Fibroblast of lung (primary cell): ENCODE results near the gene PROCA1. TPM values are rescaled to one million over a fixed set of nuclear protein-coding genes. Genes with fewer than 3 reads are reported as not detected.
"Not testable (repeated sequence)": the region's sequence is repeated elsewhere in the genome, so short reads cannot be mapped to it uniquely, and the experiment has no call there.

Experiments
- DNase-seq, 2 donors: peaks; one replicate each; pipeline versions ENCODE4 v3.0.0 to v3.0.0-alpha.2; 2010; ENCODE audit warnings: low read depth in 2 of 2
- H2AFZ ChIP-seq: 2 replicates; pipeline ENCODE4 v1.5.1; 2012; ENCODE audit warnings: low read length, control low read depth, inconsistent platforms
- H3K27ac ChIP-seq: 2 replicates; pipeline ENCODE4 v1.5.1; 2011; ENCODE audit warnings: low read length, control low read depth; ENCODE audit not compliant: insufficient read depth
- H3K27me3 ChIP-seq: 2 replicates; pipeline ENCODE4 v1.5.1; 2011; ENCODE audit warnings: mild to moderate bottlenecking, low read length; ENCODE audit not compliant: control insufficient read depth, insufficient read depth
- H3K36me3 ChIP-seq: 2 replicates; pipeline ENCODE4 v1.5.1; 2011; ENCODE audit warnings: low read length; ENCODE audit not compliant: control insufficient read depth, insufficient read depth
- H3K4me1 ChIP-seq: 2 replicates; pipeline ENCODE4 v1.5.1; 2011; ENCODE audit warnings: low read length; ENCODE audit not compliant: control insufficient read depth, insufficient read depth; ENCODE audit errors: extremely low read depth
- H3K4me2 ChIP-seq: 2 replicates; pipeline ENCODE4 v1.5.1; 2011; ENCODE audit warnings: low read length, control low read depth; ENCODE audit not compliant: insufficient read depth; ENCODE audit errors: extremely low read depth
- H3K4me3 ChIP-seq, 4 experiments: fragments of 200-600 bp in 1 of 4; sonication (generic) in 1 of 4; replicated peaks in 1 of 4; 2 replicates each; pipeline ENCODE4 v1.5.1; 2011 to 2016; ENCODE audit warnings: low read length in 4 of 4, low read depth in 3 of 4, mild to moderate bottlenecking in 3 of 4, control low read depth in 2 of 4, inconsistent platforms in 1 of 4, mixed read lengths in 1 of 4; ENCODE audit not compliant: insufficient read depth in 1 of 4; ENCODE audit errors: control extremely low read depth in 1 of 4
- H3K79me2 ChIP-seq: 2 replicates; pipeline ENCODE4 v1.5.1; 2012; ENCODE audit warnings: mild to moderate bottlenecking, low read length, inconsistent platforms; ENCODE audit not compliant: control insufficient read depth, insufficient read depth
- H3K9ac ChIP-seq: 2 replicates; pipeline ENCODE4 v1.5.1; 2011; ENCODE audit warnings: mild to moderate bottlenecking, low read length, control low read depth; ENCODE audit not compliant: insufficient read depth
- H3K9me3 ChIP-seq: 2 replicates; pipeline ENCODE4 v1.5.1; 2012; ENCODE audit warnings: low read depth, low read length; ENCODE audit not compliant: control insufficient read depth, insufficient read depth
- H4K20me1 ChIP-seq: 2 replicates; pipeline ENCODE4 v1.5.1; 2011; ENCODE audit warnings: low read length; ENCODE audit not compliant: control insufficient read depth, insufficient read depth; ENCODE audit errors: extremely low read depth
- CTCF ChIP-seq, 2 donors: IDR thresholded peaks in 1 of 2; conservative IDR thresholded peaks in 1 of 2; 1 replicate in 1 of 2; 2 replicates in 1 of 2; pipeline ENCODE4 v1.5.1; 2011 to 2012; ENCODE audit warnings: low read length in 2 of 2, control low read depth in 1 of 2, inconsistent platforms in 1 of 2, low read depth in 1 of 2, mild to moderate bottlenecking in 1 of 2
- EZH2 ChIP-seq: IDR thresholded peaks from 2 replicates; pipeline ENCODE4 v1.5.1; 2012; ENCODE audit warnings: low read length, control low read depth, mild to moderate bottlenecking; ENCODE audit errors: missing control alignments
- polyA plus RNA-seq, 2 donors: library from polyadenylated mRNA; depleted of rRNA in 1 of 2; stranded (reverse) in 1 of 2; unstranded in 1 of 2; fragments of >200 nt; gene quantifications; 2 replicates each; pipeline ENCODE4 v1.2.1, GENCODE V29; 2011 to 2012; ENCODE audit warnings: missing spikeins in 1 of 2
- total RNA-seq: library from RNA; depleted of rRNA; stranded (reverse); fragments of >200 nt; gene quantifications from 2 replicates; pipeline ENCODE4 v1.2.1, GENCODE V29; 2014

The PROCA1 gene
- total and polyA plus RNA-seq, 2 donors (not counting 1 experiment from before 2014, with no cell fraction given) = 0.85 to 2.6 TPM

GRCh38 chr17:28724500-28725165 lies 12.9 kb upstream of the PROCA1 start:
- H2AFZ ChIP-seq = no peak overlapping the region
- peaks cover 17% of the 10 kb centered on the region for H3K4me1 ChIP-seq
- H3K4me2 ChIP-seq = no peak overlapping the region
- H3K79me2 ChIP-seq = peaks cover 35% of the 10 kb centered on the region
- peaks cover 11% of the 10 kb centered on the region for H3K36me3 ChIP-seq
- peak overlapping the region in 2 of 4 experiments; percentile 60 to 78 for H3K4me3 ChIP-seq
- DNase-seq = no peak
- H3K27me3 ChIP-seq = no peaks in the 10 kb centered on the region
- no peak for TF ChIP-seq CTCF (conservative IDR thresholded peaks at IDR 0.05 in 1 of 2, IDR thresholded peaks at IDR 0.05 in 1 of 2; ENCODE audit: low read depth in 1 of 2, low read length in 2 of 2)
- TF ChIP-seq EZH2 = no peak
- H4K20me1 ChIP-seq = no peaks in the 10 kb centered on the region
- H3K9ac ChIP-seq = no peak overlapping the region
- H3K9me3 ChIP-seq = no peaks in the 10 kb centered on the region
- peak overlapping the region; percentile 68 for H3K27ac ChIP-seq

GRCh38 chr17:28723836-28724499 lies 12.3 kb upstream of the PROCA1 start:
- H3K4me2 ChIP-seq, H3K4me3 ChIP-seq, H2AFZ ChIP-seq, H3K27ac ChIP-seq, H4K20me1 ChIP-seq, H3K9ac ChIP-seq, H3K9me3 ChIP-seq, H3K27me3 ChIP-seq, DNase-seq: not testable (repeated sequence)
- Histone ChIP-seq H3K79me2 (peaks cover 35% of the 10 kb centered on the region), H3K4me1 (peaks cover 17% of the 10 kb centered on the region), H3K36me3 (peaks cover 11% of the 10 kb centered on the region)

GRCh38 chr17:28723159-28723835 lies 11.6 kb upstream of the PROCA1 start:
- TF ChIP-seq CTCF (conservative IDR thresholded peaks at IDR 0.05 in 1 of 2, IDR thresholded peaks at IDR 0.05 in 1 of 2; ENCODE audit: low read depth in 1 of 2, low read length in 2 of 2) (no peak), EZH2 (no peak)
- H3K79me2 ChIP-seq = peaks cover 35% of the 10 kb centered on the region
- H3K4me1 ChIP-seq = peaks cover 21% of the 10 kb centered on the region
- no peak overlapping the region for H3K4me2 ChIP-seq
- peak overlapping the region in 1 of 4 experiments; percentile 4 for H3K4me3 ChIP-seq
- H3K36me3 ChIP-seq = peaks cover 11% of the 10 kb centered on the region
- no peaks in the 10 kb centered on the region for H4K20me1 ChIP-seq
- no peaks in the 10 kb centered on the region for H3K9me3 ChIP-seq
- no peak for DNase-seq
- H3K27me3 ChIP-seq = no peaks in the 10 kb centered on the region
- no peak overlapping the region for H3K27ac ChIP-seq
- no peak overlapping the region for H2AFZ ChIP-seq
- no peak overlapping the region for H3K9ac ChIP-seq
